ENCODE results near the gene RMND1. TPM values are rescaled to one million over a fixed set of nuclear protein-coding genes. Genes with fewer than 3 reads are reported as not detected.

Gene RMND1
- total and polyA plus RNA-seq, 2 of the 13 experiments (the other 11 are each of a cell fraction or from before 2014, with no cell fraction given) = 34.0 to 72.5 TPM

- 0 out of 2 replicates have a peak, but pooled peaks have one; percentile 74 for TF ChIP-seq ZNF280D (CRISPR knock-in tag; IDR thresholded peaks at IDR 0.05)
- TF ChIP-seq ZNF652 (CRISPR knock-in tag; IDR thresholded peaks at IDR 0.05; ENCODE audit: borderline replicate concordance, low read depth) = no peak
- TF ChIP-seq ZSCAN29 (CRISPR knock-in tag; conservative IDR thresholded peaks at IDR 0.05) = peak; percentile 95
- no peak; the same call in 1 of the 2 replicates for TF ChIP-seq NFATC3 (CRISPR knock-in tag; IDR thresholded peaks at IDR 0.05)
- peak; percentile 54; the same call in 1 of the 2 replicates for TF ChIP-seq ZSCAN25 (CRISPR knock-in tag; IDR thresholded peaks at IDR 0.05)
- no peak for TF ChIP-seq FLYWCH1 (CRISPR knock-in tag; IDR thresholded peaks at IDR 0.05)
- peak; percentile 95 for TF ChIP-seq ZSCAN21 (CRISPR knock-in tag; IDR thresholded peaks at IDR 0.05; ENCODE audit: borderline replicate concordance)
- TF ChIP-seq WIZ (CRISPR knock-in tag; IDR thresholded peaks at IDR 0.05) = no peak; the same call in 1 of the 2 replicates
- TF ChIP-seq ZNF317 (CRISPR knock-in tag; IDR thresholded peaks at IDR 0.05) = peak; percentile 93
- TF ChIP-seq ZNF557 (CRISPR knock-in tag; IDR thresholded peaks at IDR 0.05) = peak; percentile 96
- TF ChIP-seq, protein P1, sequence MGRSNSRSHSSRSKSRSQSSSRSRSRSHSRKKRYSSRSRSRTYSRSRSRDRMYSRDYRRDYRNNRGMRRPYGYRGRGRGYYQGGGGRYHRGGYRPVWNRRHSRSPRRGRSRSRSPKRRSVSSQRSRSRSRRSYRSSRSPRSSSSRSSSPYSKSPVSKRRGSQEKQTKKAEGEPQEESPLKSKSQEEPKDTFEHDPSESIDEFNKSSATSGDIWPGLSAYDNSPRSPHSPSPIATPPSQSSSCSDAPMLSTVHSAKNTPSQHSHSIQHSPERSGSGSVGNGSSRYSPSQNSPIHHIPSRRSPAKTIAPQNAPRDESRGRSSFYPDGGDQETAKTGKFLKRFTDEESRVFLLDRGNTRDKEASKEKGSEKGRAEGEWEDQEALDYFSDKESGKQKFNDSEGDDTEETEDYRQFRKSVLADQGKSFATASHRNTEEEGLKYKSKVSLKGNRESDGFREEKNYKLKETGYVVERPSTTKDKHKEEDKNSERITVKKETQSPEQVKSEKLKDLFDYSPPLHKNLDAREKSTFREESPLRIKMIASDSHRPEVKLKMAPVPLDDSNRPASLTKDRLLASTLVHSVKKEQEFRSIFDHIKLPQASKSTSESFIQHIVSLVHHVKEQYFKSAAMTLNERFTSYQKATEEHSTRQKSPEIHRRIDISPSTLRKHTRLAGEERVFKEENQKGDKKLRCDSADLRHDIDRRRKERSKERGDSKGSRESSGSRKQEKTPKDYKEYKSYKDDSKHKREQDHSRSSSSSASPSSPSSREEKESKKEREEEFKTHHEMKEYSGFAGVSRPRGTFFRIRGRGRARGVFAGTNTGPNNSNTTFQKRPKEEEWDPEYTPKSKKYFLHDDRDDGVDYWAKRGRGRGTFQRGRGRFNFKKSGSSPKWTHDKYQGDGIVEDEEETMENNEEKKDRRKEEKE (IDR thresholded peaks at IDR 0.05) = no peak
- TF ChIP-seq TRIM24 (CRISPR knock-in tag; IDR thresholded peaks at IDR 0.05) = no peak
- TF ChIP-seq RAD51 (IDR thresholded peaks at IDR 0.05; ENCODE audit: borderline replicate concordance) = peak; percentile 100
- TF ChIP-seq ZSCAN5A (CRISPR knock-in tag; IDR thresholded peaks at IDR 0.05; ENCODE audit: borderline replicate concordance) = peak; percentile 97; the same call in 1 of the 2 replicates
- TF ChIP-seq ZNF619 (CRISPR knock-in tag; IDR thresholded peaks at IDR 0.05) = peak; percentile 84
- no peak for TF ChIP-seq ATRX (CRISPR knock-in tag; IDR thresholded peaks at IDR 0.05; ENCODE audit: borderline replicate concordance)
- no peak; the same call in 1 of the 2 replicates for TF ChIP-seq EED (CRISPR knock-in tag; IDR thresholded peaks at IDR 0.05)
- TF ChIP-seq TSC22D2 (CRISPR knock-in tag; IDR thresholded peaks at IDR 0.05; ENCODE audit: borderline replicate concordance) = no peak; the same call in 1 of the 2 replicates
- TF ChIP-seq CREB3 (CRISPR knock-in tag; IDR thresholded peaks at IDR 0.05) = peak; percentile 96
- no peak for TF ChIP-seq ATM (IDR thresholded peaks at IDR 0.05; ENCODE audit: borderline replicate concordance)
These were observed at the start of gene RMND1 (continued) for GRCh38 chr6:151451950-151452749.

Measured in HepG2 (cell line).